Mucosa of gallbladder (tissue), 1 donor: Measurements from ENCODE around the gene SPINT2. TPM values are rescaled to one million over a fixed set of nuclear protein-coding genes. Genes with fewer than 3 reads are reported as not detected.
"Not testable (repeated sequence)": the region's sequence is repeated elsewhere in the genome, so short reads cannot be mapped to it uniquely, and the experiment has no call there.

Experiments used
- DNase-seq: peaks from one replicate; pipeline ENCODE4 v3.0.0-alpha.2; 2020; ENCODE audit warnings: low spot score
- total RNA-seq: library from RNA; stranded (reverse); gene quantifications from one replicate; pipeline ENCODE4 v1.2.1, GENCODE V29; 2021
- donor health status: DM: no; HTN: no; CAD: no.

The SPINT2 gene
- 567 TPM for total RNA-seq

GRCh38 chr19:38264486-38265212 is at the start of gene SPINT2:
TSS of gene SPINT2 (plus strand) at chr19:38264573. CDS start at chr19:38264893, 320 bp downstream.
- DNase-seq: no peak

- DNase-seq: no peak
Observed at GRCh38 chr19:38216785-38217641, 47.4 kb upstream of the SPINT2 start.

DNA sequence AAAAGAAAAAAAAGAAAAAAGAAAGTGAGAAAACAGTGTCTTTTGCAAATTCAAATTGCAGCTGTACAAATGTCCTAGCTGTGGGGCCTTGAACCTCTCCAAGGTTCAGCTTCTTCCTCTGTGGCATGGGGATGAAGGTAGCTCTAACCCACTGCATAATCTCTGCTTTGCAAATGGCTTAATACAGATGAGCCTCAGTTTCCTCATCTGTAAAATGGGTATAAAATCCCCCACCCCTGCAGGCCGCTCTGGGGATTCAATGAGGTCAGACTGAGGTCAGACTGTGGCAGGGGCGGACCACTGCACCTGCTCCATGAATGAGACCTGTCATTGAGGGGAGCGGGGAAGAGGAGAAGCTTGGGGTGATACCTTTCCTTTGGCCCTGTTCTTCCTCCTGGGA is 46.2 kb upstream of the SPINT2 start:
- DNase-seq: no peak

DNA sequence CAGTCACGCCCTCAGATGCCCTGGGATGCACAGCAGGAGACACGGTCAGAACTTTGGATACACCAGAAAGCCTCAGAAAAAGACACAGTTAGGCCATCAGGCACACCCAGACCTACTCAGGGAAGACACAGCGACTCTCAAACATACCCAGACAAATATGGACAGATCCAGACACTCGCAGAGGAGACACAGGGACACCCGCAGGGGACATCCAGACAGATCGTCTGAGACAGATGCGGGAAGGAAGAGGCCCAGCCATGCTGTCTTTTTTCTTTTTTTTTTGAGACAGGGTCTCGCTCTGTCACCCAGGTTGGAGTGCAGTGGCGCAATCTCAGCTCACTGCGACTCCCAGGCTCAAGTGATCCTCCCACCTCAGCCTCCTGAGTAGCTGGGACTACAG is 45.2 kb upstream of the SPINT2 start:
- DNase-seq: no peak

DNA sequence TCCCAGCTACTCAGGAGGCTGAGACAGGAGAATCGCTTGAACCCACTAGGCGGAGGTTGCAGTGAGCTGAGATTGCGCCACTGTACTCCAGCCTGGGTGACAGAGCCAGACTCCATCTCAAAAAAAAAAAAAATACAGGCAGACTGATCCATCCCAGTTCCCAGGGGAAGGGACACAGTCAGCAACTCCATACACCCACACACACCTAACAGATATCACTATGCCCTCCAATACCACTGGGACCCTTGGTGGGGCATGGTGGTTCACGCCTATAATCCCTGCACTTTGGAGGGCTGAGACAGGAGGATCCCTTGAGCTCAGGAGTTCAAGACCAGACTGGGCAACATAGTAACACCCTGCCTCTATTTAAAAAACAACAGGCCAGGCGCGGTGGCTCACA is 43.0 kb upstream of the SPINT2 start:
- DNase-seq: no peak

GRCh38 chr19:38221919-38222830 is 42.2 kb upstream of the SPINT2 start:
- no peak for DNase-seq

DNA sequence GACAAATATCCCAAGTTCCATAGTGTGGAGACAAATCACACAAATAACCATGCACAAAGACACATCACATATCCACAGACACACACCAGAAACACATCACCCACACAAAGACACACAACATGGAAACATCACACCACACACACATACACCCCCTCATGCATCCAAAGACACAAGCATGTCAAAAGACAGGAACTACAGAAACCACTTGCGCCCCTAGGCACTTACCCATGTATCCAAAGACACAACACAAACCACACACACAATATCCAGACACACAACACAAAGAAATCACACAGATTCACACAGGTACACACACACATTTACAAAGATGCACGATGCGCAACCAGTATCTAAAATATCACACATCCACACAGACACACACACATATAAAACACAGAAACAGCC is 41.3 kb upstream of the SPINT2 start:
- no peak for DNase-seq

DNA sequence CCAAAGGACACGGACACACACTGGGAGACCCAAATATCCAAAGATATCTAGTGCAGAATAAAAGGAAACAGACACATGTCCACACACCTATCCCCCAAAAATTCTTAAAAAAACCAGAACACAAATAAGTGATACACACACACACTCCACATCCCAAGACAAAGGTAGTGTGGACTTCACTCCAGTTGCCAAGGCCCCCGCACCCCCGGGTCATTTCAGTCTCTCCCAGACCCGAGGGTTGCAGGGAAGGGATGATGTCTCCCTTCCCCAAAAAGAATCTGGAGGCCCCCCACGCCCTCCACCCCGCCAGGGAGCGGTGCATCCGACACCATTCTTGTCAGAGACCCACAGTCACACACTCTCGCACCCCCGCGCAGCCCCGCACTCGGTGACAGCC is 40.8 kb upstream of the SPINT2 start:
- no peak for DNase-seq

DNA sequence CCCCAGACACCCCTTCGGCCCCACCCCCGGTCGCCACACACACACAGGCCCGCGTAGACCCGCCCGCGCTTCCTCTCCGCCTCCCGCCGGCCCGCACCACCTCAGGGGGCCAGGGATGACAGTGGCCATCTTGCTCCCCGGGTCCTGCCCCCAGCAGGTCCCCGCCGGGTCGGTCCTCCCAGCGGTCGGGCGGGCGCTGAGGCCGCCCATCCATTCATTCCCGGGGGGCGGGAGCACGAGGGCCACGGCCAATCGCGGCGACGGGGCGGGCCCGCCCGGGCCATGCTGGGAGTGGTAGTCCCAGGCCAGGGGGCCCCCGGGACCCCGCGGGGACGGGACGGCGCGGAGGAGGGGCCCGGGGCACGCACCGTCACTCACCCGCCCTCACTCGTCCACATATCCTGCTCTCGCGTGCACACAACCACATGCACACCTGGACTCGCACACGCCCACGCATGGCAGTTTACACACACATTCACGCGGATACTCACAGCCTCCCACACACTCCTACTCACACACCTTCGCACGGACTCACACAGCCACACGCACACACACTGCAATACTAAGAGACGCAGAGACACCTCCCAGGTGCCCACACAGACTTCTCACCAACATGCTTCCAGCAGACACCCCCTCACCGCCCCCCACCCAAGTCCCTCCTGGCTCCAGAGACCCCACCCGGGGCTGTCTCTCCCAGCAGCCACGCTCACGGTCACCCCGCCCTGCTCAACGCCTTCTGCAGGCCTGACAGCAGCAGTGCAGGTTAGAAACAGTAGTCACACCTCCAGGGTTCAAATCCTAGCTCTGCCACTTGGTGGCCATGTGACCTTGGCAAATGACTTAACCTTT is 40.1 kb upstream of the SPINT2 start, which contains the start of gene DPF1:
Gene DPF1 (minus strand): TSS at position 209 of the 849 bp plus-strand sequence. CDS start 80 bp downstream, at position 129.
- DNase-seq: no peak

- DNase-seq: not testable (repeated sequence)
Observed at GRCh38 chr19:38224863-38225218, 39.5 kb upstream of the SPINT2 start.

GRCh38 chr19:38227287-38228004 is 36.9 kb upstream of the SPINT2 start:
- DNase-seq: no peak

GRCh38 chr19:38228005-38228377 is 36.4 kb upstream of the SPINT2 start:
- DNase-seq: no peak

GRCh38 chr19:38228491-38229439 is 35.6 kb upstream of the SPINT2 start:
- no peak for DNase-seq

DNA sequence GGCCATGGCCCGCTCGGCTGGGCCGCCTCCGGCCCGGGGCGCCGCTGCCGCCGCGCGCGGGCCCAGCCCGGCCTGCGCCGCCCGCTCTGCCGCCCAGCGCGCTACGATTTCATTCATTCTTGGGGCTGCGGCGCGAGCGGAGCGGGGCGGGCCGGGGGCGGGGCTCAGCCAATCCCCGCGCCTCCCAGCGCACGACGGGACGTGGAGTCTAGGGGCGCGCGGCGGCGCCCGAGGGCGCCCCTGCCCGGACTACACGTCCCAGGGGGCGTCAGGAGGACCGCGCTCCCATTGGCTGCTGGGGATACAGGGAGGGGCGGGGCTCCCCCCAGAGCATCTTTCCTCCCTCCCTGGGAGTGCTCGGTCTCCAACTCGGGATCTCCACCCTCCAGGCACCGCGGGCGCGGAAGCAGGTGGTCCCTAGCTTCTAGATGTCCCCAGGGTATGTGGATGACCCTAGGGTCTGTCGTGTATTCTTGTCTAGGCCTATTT is 34.7 kb upstream of the SPINT2 start:
- peak; percentile 32 for DNase-seq

DNA sequence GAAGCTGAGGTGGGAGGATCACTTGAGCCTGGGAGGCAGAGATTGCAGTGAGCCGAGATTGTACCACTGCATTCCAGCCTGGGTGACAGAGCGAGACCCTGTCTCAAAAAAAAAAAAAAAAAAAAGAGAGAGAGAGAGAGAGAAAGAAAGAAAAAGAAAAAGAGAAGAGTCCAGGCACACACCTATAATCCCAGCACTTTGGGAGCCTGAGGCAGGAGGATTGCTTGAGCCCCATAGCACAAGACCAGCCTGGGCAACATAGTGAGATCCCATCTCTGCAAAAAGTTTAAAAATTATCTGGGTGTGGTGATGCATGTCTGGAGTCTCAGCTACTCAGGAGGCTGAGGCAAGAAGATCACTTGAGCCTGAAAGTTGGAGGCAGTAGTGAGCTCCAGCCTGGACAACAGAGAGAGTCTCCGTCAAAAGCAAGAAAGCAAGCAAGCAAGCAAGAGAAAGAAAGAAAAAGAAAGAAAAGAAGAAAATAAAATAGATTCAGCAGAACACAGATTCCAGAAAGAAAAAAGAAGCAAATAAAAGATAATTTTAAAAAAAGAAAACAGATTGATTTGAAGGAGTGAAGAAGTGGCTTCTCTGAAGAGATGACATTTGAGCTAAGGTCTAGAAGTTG is 33.8 kb upstream of the SPINT2 start:
- not testable (repeated sequence) for DNase-seq

GRCh38 chr19:38231918-38232317 is 32.5 kb upstream of the SPINT2 start:
- no peak for DNase-seq

GRCh38 chr19:38233740-38234251 is 30.6 kb upstream of the SPINT2 start:
- DNase-seq: peak; percentile 83

DNA sequence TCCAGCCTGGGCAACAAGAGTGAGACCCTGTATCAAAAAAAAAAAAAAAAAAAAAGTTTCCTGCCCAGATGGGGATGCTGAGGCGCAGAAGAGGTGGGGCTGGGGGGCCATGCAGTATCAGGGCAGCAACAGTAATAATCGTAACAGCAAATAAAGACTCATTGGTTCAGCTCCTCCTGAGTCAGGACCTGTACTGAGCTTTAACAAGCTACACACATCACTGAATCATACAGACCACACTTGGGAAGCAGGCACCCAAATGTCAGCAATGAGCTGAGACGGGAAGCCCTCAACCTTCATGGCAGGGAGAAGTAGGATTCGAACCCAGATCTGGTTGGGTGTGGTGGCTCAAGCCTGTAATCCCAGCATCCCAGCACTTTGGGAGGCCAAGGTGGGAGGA is 29.8 kb upstream of the SPINT2 start:
- no peak for DNase-seq
